NB4 (cell line): ENCODE results near the gene ZBTB8A.

Experiments
- DNase-seq: peaks from one replicate; pipeline ENCODE4 v3.0.0; 2010; ENCODE audit warnings: low read depth
- H3K4me3 ChIP-seq: one replicate; pipeline ENCODE4 v1.5.1; 2011; ENCODE audit warnings: mild to moderate bottlenecking, low read depth, low read length, moderate library complexity
- CTCF ChIP-seq: IDR thresholded peaks from one replicate; pipeline ENCODE4 v1.5.1; 2012; ENCODE audit warnings: low read depth, low read length
- MAX ChIP-seq: IDR thresholded peaks from 2 replicates; pipeline ENCODE4 v1.6.1; 2011; ENCODE audit warnings: low read depth, low read length
- MYC ChIP-seq: IDR thresholded peaks from 2 replicates; pipeline ENCODE4 v1.6.1; 2011; ENCODE audit warnings: low read depth, low read length
- POLR2A ChIP-seq: IDR thresholded peaks from 2 replicates; pipeline ENCODE4 v1.6.1; 2011; ENCODE audit warnings: mild to moderate bottlenecking; ENCODE audit not compliant: insufficient read length; ENCODE audit errors: extremely low read depth

The ZBTB8A gene

GRCh38 chr1:32618673-32619221 is 79.5 kb downstream of the ZBTB8A start:
- TF ChIP-seq CTCF (no peak), MAX (no peak)
- peak; percentile 42 for DNase-seq
- no peak overlapping the region for H3K4me3 ChIP-seq

- DNase-seq: no peak
- no peak overlapping the region for H3K4me3 ChIP-seq
- TF ChIP-seq POLR2A (no peak), CTCF (no peak), MYC (no peak), MAX (no peak)
Observed at GRCh38 chr1:32619701-32620485, 80.7 kb downstream of the ZBTB8A start.

GRCh38 chr1:32622205-32622604 is 83.0 kb downstream of the ZBTB8A start:
- DNase-seq: no peak
- H3K4me3 ChIP-seq: no peak overlapping the region
- TF ChIP-seq POLR2A: no peak
- no peak for TF ChIP-seq MAX
- TF ChIP-seq MYC: no peak
- no peak for TF ChIP-seq CTCF

GRCh38 chr1:32622806-32623681 is 83.8 kb downstream of the ZBTB8A start:
- H3K4me3 ChIP-seq: no peak overlapping the region
- no peak for DNase-seq
- no peak for TF ChIP-seq POLR2A
- TF ChIP-seq MYC: no peak
- TF ChIP-seq CTCF: no peak
- TF ChIP-seq MAX: no peak

GRCh38 chr1:32623775-32624174 is 84.5 kb downstream of the ZBTB8A start:
- no peak for DNase-seq
- TF ChIP-seq MYC: no peak
- TF ChIP-seq MAX: no peak
- TF ChIP-seq CTCF: no peak
- no peak for TF ChIP-seq POLR2A
- no peak overlapping the region for H3K4me3 ChIP-seq
